Measurements from ENCODE around the gene SEMA4A.
A peak's percentile ranks its signal among the peaks of the same experiment; 100 is the strongest.

Gene SEMA4A

DNA sequence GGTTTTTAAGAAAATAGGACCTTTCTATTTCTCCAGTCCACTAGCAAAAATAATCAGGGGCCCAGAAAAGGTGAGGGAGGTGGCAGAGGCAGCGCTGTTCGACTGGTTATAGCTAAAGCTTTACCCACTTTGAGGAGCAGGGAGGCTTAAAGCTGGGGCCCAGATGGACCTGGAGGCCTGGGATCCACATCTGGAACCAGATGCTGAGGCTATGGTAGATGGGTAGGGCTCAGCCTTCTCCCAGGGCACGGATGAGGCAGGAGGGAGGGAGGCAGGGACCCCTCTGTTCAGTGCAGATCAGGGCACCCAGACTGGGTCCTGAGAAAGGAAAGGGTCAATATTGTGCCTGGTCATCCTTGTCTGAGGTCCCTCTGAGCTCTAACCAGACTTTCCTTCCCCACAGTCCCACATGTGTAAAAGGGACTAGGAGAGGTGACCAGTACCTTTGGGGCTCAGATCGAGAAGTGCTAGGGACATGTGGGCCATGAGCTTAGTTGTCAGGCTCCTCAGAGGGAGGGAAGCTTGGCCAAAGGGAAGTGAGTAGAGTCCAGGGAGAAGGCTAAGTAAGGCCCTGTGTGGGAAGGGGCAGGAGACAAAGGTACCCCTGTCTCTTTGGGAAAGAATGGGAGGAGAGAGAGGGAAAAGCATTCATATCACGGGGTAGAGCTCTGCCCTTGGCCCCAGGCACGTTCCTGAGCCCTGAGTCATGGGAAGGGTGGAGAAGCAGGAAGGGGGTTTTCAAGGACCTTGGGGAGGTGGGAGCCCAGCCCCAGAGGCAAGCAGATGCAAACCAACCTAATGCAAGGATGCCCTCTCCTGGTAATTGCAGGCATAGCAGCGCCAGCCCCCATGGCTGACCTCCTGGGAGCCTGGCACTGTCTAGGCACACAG is 23.5 kb upstream of the SEMA4A start:
- TF ChIP-seq, protein P1, sequence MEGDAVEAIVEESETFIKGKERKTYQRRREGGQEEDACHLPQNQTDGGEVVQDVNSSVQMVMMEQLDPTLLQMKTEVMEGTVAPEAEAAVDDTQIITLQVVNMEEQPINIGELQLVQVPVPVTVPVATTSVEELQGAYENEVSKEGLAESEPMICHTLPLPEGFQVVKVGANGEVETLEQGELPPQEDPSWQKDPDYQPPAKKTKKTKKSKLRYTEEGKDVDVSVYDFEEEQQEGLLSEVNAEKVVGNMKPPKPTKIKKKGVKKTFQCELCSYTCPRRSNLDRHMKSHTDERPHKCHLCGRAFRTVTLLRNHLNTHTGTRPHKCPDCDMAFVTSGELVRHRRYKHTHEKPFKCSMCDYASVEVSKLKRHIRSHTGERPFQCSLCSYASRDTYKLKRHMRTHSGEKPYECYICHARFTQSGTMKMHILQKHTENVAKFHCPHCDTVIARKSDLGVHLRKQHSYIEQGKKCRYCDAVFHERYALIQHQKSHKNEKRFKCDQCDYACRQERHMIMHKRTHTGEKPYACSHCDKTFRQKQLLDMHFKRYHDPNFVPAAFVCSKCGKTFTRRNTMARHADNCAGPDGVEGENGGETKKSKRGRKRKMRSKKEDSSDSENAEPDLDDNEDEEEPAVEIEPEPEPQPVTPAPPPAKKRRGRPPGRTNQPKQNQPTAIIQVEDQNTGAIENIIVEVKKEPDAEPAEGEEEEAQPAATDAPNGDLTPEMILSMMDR (IDR thresholded peaks at IDR 0.05; ENCODE audit: control insufficient read depth, insufficient read depth, low read depth, low read length, missing control alignments) = peak; percentile 98
- DNase-seq (ENCODE audit: low read depth) = peak; percentile 91
- peak overlapping the region; percentile 5 for H3K4me3 ChIP-seq (ENCODE audit: control insufficient read depth, low read depth, low read length)

DNA sequence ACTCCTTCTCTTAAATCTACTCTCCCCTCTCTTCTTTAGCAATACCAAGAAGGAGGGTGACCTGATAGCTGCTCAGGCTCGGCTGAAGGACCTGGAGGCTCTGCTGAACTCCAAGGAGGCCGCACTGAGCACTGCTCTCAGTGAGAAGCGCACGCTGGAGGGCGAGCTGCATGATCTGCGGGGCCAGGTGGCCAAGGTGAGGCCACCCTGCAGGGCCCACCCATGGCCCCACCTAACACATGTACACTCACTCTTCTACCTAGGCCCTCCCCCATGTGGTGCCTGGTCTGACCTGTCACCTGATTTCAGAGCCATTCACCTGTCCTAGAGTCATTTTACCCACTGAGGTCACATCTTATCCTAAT is 22.8 kb upstream of the SEMA4A start:
- TF ChIP-seq, protein P1 (IDR thresholded peaks at IDR 0.05; ENCODE audit: control insufficient read depth, insufficient read depth, low read depth, low read length, missing control alignments) = no peak
- H3K4me3 ChIP-seq (ENCODE audit: control insufficient read depth, low read depth, low read length) = no peak overlapping the region
- DNase-seq (ENCODE audit: low read depth) = no peak

GRCh38 chr1:156134716-156135435 is 18.5 kb upstream of the SEMA4A start:
- no peak overlapping the region for H3K4me3 ChIP-seq (ENCODE audit: control insufficient read depth, low read depth, low read length)
- DNase-seq (ENCODE audit: low read depth) = no peak
- TF ChIP-seq, protein P1 (IDR thresholded peaks at IDR 0.05; ENCODE audit: control insufficient read depth, insufficient read depth, low read depth, low read length, missing control alignments) = no peak

DNA sequence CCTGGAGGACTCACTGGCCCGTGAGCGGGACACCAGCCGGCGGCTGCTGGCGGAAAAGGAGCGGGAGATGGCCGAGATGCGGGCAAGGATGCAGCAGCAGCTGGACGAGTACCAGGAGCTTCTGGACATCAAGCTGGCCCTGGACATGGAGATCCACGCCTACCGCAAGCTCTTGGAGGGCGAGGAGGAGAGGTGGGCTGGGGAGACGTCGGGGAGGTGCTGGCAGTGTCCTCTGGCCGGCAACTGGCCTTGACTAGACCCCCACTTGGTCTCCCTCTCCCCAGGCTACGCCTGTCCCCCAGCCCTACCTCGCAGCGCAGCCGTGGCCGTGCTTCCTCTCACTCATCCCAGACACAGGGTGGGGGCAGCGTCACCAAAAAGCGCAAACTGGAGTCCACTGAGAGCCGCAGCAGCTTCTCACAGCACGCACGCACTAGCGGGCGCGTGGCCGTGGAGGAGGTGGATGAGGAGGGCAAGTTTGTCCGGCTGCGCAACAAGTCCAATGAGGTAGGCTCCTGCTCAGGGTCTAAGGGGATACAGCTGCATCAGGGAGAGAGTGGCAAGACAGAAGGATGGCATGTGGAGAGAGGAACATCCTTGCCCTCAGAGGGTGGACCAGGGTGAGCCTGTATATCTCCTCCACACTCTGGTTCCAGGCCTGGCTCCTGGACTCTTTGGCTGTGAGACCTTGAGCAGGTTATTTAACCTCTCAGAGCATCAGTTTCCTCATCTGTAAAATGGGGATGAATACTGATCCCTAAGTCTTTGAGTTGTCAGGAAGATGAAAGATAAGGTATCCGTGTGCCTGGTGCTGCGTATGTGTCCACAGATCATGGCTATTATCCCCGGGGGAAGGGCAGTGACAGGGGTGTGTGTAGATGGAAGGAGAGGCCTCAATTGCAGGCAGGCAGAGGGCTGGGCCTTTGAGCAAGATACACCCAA is 17.2 kb upstream of the SEMA4A start:
- TF ChIP-seq, protein P1 (IDR thresholded peaks at IDR 0.05; ENCODE audit: control insufficient read depth, insufficient read depth, low read depth, low read length, missing control alignments) = no peak
- DNase-seq (ENCODE audit: low read depth) = no peak
- H3K4me3 ChIP-seq (ENCODE audit: control insufficient read depth, low read depth, low read length) = no peak overlapping the region

DNA sequence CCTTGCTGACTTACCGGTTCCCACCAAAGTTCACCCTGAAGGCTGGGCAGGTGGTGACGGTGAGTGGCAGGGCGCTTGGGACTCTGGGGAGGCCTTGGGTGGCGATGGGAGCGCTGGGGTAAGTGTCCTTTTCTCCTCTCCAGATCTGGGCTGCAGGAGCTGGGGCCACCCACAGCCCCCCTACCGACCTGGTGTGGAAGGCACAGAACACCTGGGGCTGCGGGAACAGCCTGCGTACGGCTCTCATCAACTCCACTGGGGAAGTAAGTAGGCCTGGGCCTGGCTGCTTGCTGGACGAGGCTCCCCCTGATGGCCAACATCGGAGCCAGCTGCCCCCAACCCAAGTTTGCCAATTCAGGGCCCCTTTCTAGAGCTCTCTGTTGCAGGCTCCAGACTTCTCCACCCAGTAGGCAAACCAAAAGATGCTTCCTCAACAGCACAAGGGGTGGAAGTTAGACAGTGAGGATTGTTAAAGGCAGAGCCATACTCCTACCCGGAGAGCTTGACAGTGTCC is 16.4 kb upstream of the SEMA4A start:
- TF ChIP-seq, protein P1 (IDR thresholded peaks at IDR 0.05; ENCODE audit: control insufficient read depth, insufficient read depth, low read depth, low read length, missing control alignments) = peak; percentile 18
- H3K4me3 ChIP-seq (ENCODE audit: control insufficient read depth, low read depth, low read length) = no peak overlapping the region
- no peak for DNase-seq (ENCODE audit: low read depth)

GRCh38 chr1:156138458-156138867 is 14.9 kb upstream of the SEMA4A start:
- DNase-seq (ENCODE audit: low read depth) = no peak
- no peak overlapping the region for H3K4me3 ChIP-seq (ENCODE audit: control insufficient read depth, low read depth, low read length)
- TF ChIP-seq, protein P1 (IDR thresholded peaks at IDR 0.05; ENCODE audit: control insufficient read depth, insufficient read depth, low read depth, low read length, missing control alignments) = no peak

All from AG09309 (cell line).